ENCODE results near the gene KAT5.

DNA sequence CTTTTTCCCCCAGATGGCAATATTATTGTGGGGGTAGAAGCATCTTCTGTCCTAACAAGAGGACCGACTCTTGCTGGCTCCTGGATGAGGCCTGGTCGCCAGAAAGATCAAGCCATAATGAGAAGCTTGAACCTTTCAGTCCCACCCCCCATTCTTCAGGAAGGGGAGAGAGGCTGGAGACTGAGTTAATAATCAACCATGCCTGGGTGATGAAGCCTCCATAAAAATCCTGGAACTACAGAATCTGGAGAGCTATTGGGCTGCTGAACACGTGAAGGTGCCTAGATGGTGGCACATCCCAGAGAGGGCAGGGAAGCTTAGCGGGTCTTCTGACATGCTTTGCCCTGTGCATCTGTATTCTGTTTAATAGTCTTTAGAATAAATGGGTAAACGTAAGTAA, 52.4 kb downstream of the KAT5 start:
- TF ChIP-seq, protein P1, sequence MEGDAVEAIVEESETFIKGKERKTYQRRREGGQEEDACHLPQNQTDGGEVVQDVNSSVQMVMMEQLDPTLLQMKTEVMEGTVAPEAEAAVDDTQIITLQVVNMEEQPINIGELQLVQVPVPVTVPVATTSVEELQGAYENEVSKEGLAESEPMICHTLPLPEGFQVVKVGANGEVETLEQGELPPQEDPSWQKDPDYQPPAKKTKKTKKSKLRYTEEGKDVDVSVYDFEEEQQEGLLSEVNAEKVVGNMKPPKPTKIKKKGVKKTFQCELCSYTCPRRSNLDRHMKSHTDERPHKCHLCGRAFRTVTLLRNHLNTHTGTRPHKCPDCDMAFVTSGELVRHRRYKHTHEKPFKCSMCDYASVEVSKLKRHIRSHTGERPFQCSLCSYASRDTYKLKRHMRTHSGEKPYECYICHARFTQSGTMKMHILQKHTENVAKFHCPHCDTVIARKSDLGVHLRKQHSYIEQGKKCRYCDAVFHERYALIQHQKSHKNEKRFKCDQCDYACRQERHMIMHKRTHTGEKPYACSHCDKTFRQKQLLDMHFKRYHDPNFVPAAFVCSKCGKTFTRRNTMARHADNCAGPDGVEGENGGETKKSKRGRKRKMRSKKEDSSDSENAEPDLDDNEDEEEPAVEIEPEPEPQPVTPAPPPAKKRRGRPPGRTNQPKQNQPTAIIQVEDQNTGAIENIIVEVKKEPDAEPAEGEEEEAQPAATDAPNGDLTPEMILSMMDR (IDR thresholded peaks at IDR 0.05) = no peak
- TF ChIP-seq POLR2AphosphoS5 (IDR thresholded peaks at IDR 0.05) = no peak
- TF ChIP-seq POLR2A (IDR thresholded peaks at IDR 0.05) = no peak

Data from transverse colon (tissue), 4 donors.